ENCODE data around the gene DCAF5. TPM values are rescaled to one million over a fixed set of nuclear protein-coding genes. Genes with fewer than 3 reads are reported as not detected.

Gene DCAF5
- total and polyA plus RNA-seq, 2 of the 13 experiments (the other 11 are each of a cell fraction or from before 2014, with no cell fraction given), result 13.4 to 31.6 TPM

- TF ChIP-seq ELK4 (CRISPR knock-in tag; IDR thresholded peaks at IDR 0.05; ENCODE audit: borderline replicate concordance), result no peak
- TF ChIP-seq PCBP1 (IDR thresholded peaks at IDR 0.05; ENCODE audit: borderline replicate concordance, low read depth, low read length), result no peak
- TF ChIP-seq KDM2A (CRISPR knock-in tag; IDR thresholded peaks at IDR 0.05; ENCODE audit: borderline replicate concordance, low read depth), result 0 out of 2 replicates have a peak, but pooled peaks have one; percentile 23
- no peak for TF ChIP-seq ZNF274 (CRISPR knock-in tag; IDR thresholded peaks at IDR 0.05)
- TF ChIP-seq HDAC6 (IDR thresholded peaks at IDR 0.05; ENCODE audit: low read depth, low read length), result no peak
- no peak for TF ChIP-seq ZNF576 (CRISPR knock-in tag; IDR thresholded peaks at IDR 0.05)
- peak; percentile 44; the same call in 1 of the 2 replicates for TF ChIP-seq ZNF644 (CRISPR knock-in tag; IDR thresholded peaks at IDR 0.05; ENCODE audit: low read depth)
- no peak for TF ChIP-seq SATB2 (CRISPR knock-in tag; IDR thresholded peaks at IDR 0.05)
- no peak for TF ChIP-seq PTBP1 (IDR thresholded peaks at IDR 0.05; ENCODE audit: low read depth, low read length, poor library complexity, severe bottlenecking)
- no peak for TF ChIP-seq ZNF768 (CRISPR knock-in tag; IDR thresholded peaks at IDR 0.05)
- no peak for TF ChIP-seq AGO2 (optimal IDR thresholded peaks at IDR 0.05; ENCODE audit: low read depth, low read length)
- TF ChIP-seq FOXA1 (IDR thresholded peaks at IDR 0.05), result no peak
- peak; percentile 82 for TF ChIP-seq FOXA1 (CRISPR knock-in tag; IDR thresholded peaks at IDR 0.05)
- no peak for TF ChIP-seq SNAPC2 (CRISPR knock-in tag; IDR thresholded peaks at IDR 0.05)
- TF ChIP-seq, protein P1, sequence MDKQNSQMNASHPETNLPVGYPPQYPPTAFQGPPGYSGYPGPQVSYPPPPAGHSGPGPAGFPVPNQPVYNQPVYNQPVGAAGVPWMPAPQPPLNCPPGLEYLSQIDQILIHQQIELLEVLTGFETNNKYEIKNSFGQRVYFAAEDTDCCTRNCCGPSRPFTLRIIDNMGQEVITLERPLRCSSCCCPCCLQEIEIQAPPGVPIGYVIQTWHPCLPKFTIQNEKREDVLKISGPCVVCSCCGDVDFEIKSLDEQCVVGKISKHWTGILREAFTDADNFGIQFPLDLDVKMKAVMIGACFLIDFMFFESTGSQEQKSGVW (CRISPR knock-in tag; IDR thresholded peaks at IDR 0.05; ENCODE audit: borderline replicate concordance), result no peak
- TF ChIP-seq ZNF18 (CRISPR knock-in tag; IDR thresholded peaks at IDR 0.05; ENCODE audit: insufficient replicate concordance), result no peak
- TF ChIP-seq ZNF609 (CRISPR knock-in tag; IDR thresholded peaks at IDR 0.05; ENCODE audit: borderline replicate concordance), result peak; percentile 58; the same call in 1 of the 2 replicates
Measured at GRCh38 chr14:69093631-69094421, 59.1 kb downstream of the DCAF5 start (continued).

All from HepG2 (cell line).